ENCODE measurements around the gene DFFB. TPM values are rescaled to one million over a fixed set of nuclear protein-coding genes. Genes with fewer than 3 reads are reported as not detected.

DFFB gene
- total and polyA plus RNA-seq, 9 of the 15 experiments (the other 6 are each of a cell fraction or from before 2014, with no cell fraction given), result 2.3 to 15.8 (median 11.5) TPM

DNA sequence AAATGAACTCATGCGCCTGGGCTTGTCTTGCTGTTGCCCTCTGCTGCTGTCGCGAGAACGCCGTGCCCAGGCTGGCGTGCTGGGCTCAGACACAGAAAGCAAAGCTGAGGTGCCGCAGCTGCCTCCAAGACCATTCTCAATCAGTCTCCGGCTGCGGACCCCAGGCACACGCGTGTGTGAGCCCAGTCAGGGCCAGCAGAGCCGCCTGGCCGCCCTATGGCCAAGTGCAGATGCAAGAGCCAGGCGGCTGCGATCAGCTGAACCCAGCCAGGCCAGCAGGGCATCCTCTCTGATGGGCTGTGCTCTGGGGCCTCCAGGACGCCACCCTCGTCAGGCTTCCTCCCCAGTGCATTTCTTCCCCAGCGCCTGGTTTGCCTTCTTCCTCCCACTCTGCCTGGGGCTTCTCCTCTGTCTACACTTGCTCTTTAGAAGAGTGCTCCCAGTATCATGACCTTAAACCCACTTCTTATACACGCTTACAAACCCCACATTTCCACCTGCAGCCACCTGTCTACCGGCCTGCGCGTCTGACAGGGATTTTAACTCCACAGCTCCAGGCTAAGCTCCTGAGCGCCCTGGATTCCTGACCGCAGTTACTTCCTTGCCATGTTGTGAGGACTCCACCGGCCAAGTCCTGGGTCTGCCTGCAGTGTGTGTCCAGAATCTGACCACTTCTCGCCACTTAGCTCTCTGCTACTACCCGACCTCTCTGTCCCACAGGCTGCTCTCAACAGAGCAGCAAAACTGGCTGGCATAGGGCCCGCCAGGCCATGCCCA lies 39.3 kb upstream of the DFFB start:
- Histone ChIP-seq H3K79me2 (ENCODE audit: control insufficient read depth, insufficient read depth, low read length) (no peaks in the 10 kb centered on the region), H3K36me3 (ENCODE audit: control insufficient read depth, insufficient read depth, low read length) (peaks cover 38% of the 10 kb centered on the region; the same call in 2 of the 3 replicates), H4K20me1 (replicated peaks; ENCODE audit: control insufficient read depth, insufficient read depth, low read length) (no peaks in the 10 kb centered on the region), H3K9me3 (replicated peaks; ENCODE audit: control insufficient read depth, insufficient read depth, low read depth, low read length) (no peaks in the 10 kb centered on the region), H3K9me1 (ENCODE audit: control insufficient read depth, insufficient read depth, low read length) (peaks cover 7% of the 10 kb centered on the region), H3K4me1 (replicated peaks in 1 of 2; ENCODE audit: control insufficient read depth in 2 of 2, insufficient read depth in 2 of 2, low read length in 2 of 2) (peaks cover 7 to 33% of the 10 kb centered on the region in 2 experiments; a peak in 4 of 5 replicates), H3K27me3 (ENCODE audit: control insufficient read depth in 2 of 2, insufficient read depth in 2 of 2, low read length in 2 of 2) (no peaks in the 10 kb centered on the region), H3K9ac (ENCODE audit: insufficient read depth in 1 of 2, low read depth in 2 of 2, low read length in 2 of 2) (peak overlapping the region in 1 of 2 experiments; percentile 22; a peak in 2 of 4 replicates), H3K4me3 (no peak overlapping the region), H3K27ac (ENCODE audit: extremely low read depth, low read depth, low read length) (no peak overlapping the region), H2AFZ (ENCODE audit: low read depth, low read length) (no peak overlapping the region), H3K4me2 (ENCODE audit: insufficient read depth, low read length) (no peak overlapping the region)
- WGBS (ENCODE audit: insufficient coverage, low coverage, missing lambda C conversion rate), result 83% methylated on average over 28 of the region's 28 CpGs
- in situ Hi-C loops (cut with MboI), result no loop called here
- ATAC-seq, result no peak
- BruUV-seq (replicated peaks), result no TSS peak
- ChIA-PET POLR2A (interaction anchor here (0.6 to 0.7 kb wide), 2 partner anchors 12 to 20 kb away, joined by 3 to 4 read pairs; no protein-coding TSS in a partner anchor), CTCF (ENCODE audit: low intra/inter-chr PET ratio) (no interaction called here)
- FAIRE-seq, result no peak
- DNase-seq (ENCODE audit: extremely low read depth in 1 of 4, low spot score in 3 of 4), result no peak
- intact Hi-C loops (cut with micrococcal nuclease), result no loop called here
- no peak for TF ChIP-seq ZNF561 (CRISPR knock-in tag; conservative IDR thresholded peaks at IDR 0.05)
- TF ChIP-seq, protein P1, sequence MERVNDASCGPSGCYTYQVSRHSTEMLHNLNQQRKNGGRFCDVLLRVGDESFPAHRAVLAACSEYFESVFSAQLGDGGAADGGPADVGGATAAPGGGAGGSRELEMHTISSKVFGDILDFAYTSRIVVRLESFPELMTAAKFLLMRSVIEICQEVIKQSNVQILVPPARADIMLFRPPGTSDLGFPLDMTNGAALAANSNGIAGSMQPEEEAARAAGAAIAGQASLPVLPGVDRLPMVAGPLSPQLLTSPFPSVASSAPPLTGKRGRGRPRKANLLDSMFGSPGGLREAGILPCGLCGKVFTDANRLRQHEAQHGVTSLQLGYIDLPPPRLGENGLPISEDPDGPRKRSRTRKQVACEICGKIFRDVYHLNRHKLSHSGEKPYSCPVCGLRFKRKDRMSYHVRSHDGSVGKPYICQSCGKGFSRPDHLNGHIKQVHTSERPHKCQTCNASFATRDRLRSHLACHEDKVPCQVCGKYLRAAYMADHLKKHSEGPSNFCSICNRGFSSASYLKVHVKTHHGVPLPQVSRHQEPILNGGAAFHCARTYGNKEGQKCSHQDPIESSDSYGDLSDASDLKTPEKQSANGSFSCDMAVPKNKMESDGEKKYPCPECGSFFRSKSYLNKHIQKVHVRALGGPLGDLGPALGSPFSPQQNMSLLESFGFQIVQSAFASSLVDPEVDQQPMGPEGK (CRISPR knock-in tag; IDR thresholded peaks at IDR 0.05; ENCODE audit: borderline replicate concordance), result no peak
- TF ChIP-seq MED1 (CRISPR knock-in tag; IDR thresholded peaks at IDR 0.05; ENCODE audit: borderline replicate concordance), result no peak
- TF ChIP-seq, protein P2, sequence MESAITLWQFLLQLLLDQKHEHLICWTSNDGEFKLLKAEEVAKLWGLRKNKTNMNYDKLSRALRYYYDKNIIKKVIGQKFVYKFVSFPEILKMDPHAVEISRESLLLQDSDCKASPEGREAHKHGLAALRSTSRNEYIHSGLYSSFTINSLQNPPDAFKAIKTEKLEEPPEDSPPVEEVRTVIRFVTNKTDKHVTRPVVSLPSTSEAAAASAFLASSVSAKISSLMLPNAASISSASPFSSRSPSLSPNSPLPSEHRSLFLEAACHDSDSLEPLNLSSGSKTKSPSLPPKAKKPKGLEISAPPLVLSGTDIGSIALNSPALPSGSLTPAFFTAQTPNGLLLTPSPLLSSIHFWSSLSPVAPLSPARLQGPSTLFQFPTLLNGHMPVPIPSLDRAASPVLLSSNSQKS (CRISPR knock-in tag; IDR thresholded peaks at IDR 0.05), result no peak
- TF ChIP-seq, protein P3, sequence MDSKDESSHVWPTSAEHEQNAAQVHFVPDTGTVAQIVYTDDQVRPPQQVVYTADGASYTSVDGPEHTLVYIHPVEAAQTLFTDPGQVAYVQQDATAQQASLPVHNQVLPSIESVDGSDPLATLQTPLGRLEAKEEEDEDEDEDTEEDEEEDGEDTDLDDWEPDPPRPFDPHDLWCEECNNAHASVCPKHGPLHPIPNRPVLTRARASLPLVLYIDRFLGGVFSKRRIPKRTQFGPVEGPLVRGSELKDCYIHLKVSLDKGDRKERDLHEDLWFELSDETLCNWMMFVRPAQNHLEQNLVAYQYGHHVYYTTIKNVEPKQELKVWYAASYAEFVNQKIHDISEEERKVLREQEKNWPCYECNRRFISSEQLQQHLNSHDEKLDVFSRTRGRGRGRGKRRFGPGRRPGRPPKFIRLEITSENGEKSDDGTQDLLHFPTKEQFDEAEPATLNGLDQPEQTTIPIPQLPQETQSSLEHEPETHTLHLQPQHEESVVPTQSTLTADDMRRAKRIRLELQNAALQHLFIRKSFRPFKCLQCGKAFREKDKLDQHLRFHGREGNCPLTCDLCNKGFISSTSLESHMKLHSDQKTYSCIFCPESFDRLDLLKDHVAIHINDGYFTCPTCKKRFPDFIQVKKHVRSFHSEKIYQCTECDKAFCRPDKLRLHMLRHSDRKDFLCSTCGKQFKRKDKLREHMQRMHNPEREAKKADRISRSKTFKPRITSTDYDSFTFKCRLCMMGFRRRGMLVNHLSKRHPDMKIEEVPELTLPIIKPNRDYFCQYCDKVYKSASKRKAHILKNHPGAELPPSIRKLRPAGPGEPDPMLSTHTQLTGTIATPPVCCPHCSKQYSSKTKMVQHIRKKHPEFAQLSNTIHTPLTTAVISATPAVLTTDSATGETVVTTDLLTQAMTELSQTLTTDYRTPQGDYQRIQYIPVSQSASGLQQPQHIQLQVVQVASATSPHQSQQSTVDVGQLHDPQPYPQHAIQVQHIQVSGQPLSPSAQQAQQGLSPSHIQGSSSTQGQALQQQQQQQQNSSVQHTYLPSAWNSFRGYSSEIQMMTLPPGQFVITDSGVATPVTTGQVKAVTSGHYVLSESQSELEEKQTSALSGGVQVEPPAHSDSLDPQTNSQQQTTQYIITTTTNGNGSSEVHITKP (IDR thresholded peaks at IDR 0.05; ENCODE audit: partially characterized antibody), result no peak
- TF ChIP-seq, protein P4, sequence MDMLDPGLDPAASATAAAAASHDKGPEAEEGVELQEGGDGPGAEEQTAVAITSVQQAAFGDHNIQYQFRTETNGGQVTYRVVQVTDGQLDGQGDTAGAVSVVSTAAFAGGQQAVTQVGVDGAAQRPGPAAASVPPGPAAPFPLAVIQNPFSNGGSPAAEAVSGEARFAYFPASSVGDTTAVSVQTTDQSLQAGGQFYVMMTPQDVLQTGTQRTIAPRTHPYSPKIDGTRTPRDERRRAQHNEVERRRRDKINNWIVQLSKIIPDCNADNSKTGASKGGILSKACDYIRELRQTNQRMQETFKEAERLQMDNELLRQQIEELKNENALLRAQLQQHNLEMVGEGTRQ (CRISPR knock-in tag; IDR thresholded peaks at IDR 0.05), result no peak
- TF ChIP-seq RBM15 (IDR thresholded peaks at IDR 0.05; ENCODE audit: insufficient read depth, low read length), result no peak
- TF ChIP-seq E2F3 (CRISPR knock-in tag; IDR thresholded peaks at IDR 0.05), result no peak
- no peak for TF ChIP-seq RBM39 (optimal IDR thresholded peaks at IDR 0.05; ENCODE audit: low read depth, low read length)

Data from K562 (cell line).